Upper lobe of left lung (tissue), 4 donors: ENCODE results near the gene CATSPER3.

Experiments used
- EP300 ChIP-seq, 4 donors: sonication (generic); formaldehyde crosslinking; IDR thresholded peaks; one replicate each; pipeline ENCODE4 v1.5.1; 2017; ENCODE audit warnings: antibody characterized with exemption in 4 of 4, control low read depth in 2 of 4
- POLR2A ChIP-seq, 4 donors: fragments of 450-650 bp; IDR thresholded peaks; one replicate each; pipeline ENCODE4 v1.5.1; 2016 to 2017; ENCODE audit warnings: antibody characterized with exemption in 4 of 4, mild to moderate bottlenecking in 2 of 4
- POLR2AphosphoS5 ChIP-seq, 2 donors: sonication (generic); formaldehyde crosslinking; IDR thresholded peaks; one replicate each; pipeline ENCODE4 v1.5.1; 2017; ENCODE audit warnings: antibody characterized with exemption in 2 of 2
- TF ChIP-seq, protein P1 (sequence below), 6 experiments: fragments of 450-650 bp in 4 of 6; fragments of 200-600 bp in 2 of 6; sonication (generic) in 2 of 6; IDR thresholded peaks; one replicate each; pipeline ENCODE4 v1.5.1; 2016 to 2019; ENCODE audit warnings: antibody characterized with exemption in 6 of 6

DNA sequence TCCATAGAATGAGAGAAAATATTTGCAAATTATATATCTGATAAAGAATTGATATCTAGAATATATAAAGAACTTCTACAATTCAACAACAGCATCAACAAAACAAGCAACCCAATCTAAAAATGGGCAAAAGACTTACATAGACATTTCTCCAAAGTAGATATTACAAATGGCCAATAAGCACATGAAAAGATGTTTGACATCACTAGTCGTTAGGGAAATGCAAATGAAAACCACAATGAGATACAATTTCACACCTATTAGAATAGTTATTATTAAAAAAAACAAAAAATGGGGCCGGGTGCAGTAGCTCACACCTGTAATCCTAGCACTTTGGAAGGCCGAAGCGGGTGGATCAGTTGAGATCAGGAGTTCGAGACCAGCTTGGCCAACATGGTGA, 24.4 kb downstream of the CATSPER3 start:
- TF ChIP-seq POLR2A (IDR thresholded peaks at IDR 0.05) = no peak
- TF ChIP-seq, protein P1, sequence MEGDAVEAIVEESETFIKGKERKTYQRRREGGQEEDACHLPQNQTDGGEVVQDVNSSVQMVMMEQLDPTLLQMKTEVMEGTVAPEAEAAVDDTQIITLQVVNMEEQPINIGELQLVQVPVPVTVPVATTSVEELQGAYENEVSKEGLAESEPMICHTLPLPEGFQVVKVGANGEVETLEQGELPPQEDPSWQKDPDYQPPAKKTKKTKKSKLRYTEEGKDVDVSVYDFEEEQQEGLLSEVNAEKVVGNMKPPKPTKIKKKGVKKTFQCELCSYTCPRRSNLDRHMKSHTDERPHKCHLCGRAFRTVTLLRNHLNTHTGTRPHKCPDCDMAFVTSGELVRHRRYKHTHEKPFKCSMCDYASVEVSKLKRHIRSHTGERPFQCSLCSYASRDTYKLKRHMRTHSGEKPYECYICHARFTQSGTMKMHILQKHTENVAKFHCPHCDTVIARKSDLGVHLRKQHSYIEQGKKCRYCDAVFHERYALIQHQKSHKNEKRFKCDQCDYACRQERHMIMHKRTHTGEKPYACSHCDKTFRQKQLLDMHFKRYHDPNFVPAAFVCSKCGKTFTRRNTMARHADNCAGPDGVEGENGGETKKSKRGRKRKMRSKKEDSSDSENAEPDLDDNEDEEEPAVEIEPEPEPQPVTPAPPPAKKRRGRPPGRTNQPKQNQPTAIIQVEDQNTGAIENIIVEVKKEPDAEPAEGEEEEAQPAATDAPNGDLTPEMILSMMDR (IDR thresholded peaks at IDR 0.05) = no peak
- no peak for TF ChIP-seq EP300 (IDR thresholded peaks at IDR 0.05)
- TF ChIP-seq POLR2AphosphoS5 (IDR thresholded peaks at IDR 0.05) = no peak
